HUES6 (cell line): ENCODE data around the gene FAM13A.

Experiments
- H3K27ac ChIP-seq: 2 replicates; pipeline ENCODE4 v1.7.0; 2013; ENCODE audit warnings: low read depth, mild to moderate bottlenecking, low read length, inconsistent platforms
- H3K27me3 ChIP-seq: 2 replicates; pipeline ENCODE4 v1.6.1; 2013; ENCODE audit warnings: low read length; ENCODE audit not compliant: control insufficient read depth, insufficient read depth
- H3K36me3 ChIP-seq: 2 replicates; pipeline ENCODE4 v1.6.1; 2013; ENCODE audit warnings: low read length; ENCODE audit not compliant: control insufficient read depth, insufficient read depth
- H3K4me1 ChIP-seq: 2 replicates; pipeline ENCODE4 v1.6.1; 2013; ENCODE audit warnings: low read length; ENCODE audit not compliant: control insufficient read depth, insufficient read depth
- H3K4me3 ChIP-seq: 2 replicates; pipeline ENCODE4 v1.5.1; 2013; ENCODE audit warnings: low read depth, low read length
- H3K9ac ChIP-seq: one replicate; pipeline ENCODE4 v1.6.1; 2013; ENCODE audit warnings: mild to moderate bottlenecking, low read length
- H3K9me3 ChIP-seq: 2 replicates; pipeline ENCODE4 v1.6.1; 2013; ENCODE audit warnings: low read depth, low read length; ENCODE audit not compliant: control insufficient read depth, insufficient read depth

Gene FAM13A

DNA sequence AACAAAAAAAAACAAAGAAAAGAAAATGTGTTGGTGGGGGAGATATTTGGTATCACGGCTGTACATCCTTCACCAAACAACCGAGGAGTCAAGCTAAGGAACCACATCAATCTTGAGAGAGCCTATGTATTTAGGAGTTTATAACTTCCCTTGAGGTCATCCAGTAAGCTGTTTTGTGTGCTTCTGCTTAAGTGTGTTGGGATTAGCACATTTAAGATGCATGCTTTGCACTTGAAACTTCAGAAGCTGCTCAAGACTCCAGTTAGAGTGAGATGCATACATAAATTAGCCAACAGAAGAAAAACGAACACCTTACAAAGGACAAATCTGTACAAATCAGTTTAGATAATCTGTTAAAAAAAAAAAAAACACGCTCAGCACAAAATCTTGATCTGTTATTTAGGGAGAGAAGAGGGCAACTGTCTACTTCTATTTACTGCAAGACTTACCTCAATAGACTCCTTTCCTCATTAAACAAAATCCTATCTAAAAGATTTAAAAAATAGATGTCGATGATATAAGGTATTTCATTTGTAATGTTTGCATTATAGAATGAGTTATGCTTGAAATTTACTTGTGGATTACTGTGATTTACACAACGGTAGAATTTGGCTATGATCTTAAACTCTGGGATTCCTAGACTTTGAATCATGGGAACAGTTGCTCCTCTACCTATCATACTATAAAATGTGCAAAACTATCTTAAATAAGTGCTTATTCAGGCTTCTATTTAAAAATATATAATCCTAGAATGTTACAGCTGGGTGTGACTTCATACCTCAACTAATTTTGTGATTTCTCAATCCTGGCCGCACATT is 305.5 kb downstream of the FAM13A start:
- Histone ChIP-seq H3K27me3 (no peaks in the 10 kb centered on the region), H3K27ac (no peak overlapping the region), H3K9ac (no peak overlapping the region), H3K36me3 (peaks cover 34% of the 10 kb centered on the region), H3K9me3 (no peaks in the 10 kb centered on the region), H3K4me3 (no peak overlapping the region), H3K4me1 (no peaks in the 10 kb centered on the region)

DNA sequence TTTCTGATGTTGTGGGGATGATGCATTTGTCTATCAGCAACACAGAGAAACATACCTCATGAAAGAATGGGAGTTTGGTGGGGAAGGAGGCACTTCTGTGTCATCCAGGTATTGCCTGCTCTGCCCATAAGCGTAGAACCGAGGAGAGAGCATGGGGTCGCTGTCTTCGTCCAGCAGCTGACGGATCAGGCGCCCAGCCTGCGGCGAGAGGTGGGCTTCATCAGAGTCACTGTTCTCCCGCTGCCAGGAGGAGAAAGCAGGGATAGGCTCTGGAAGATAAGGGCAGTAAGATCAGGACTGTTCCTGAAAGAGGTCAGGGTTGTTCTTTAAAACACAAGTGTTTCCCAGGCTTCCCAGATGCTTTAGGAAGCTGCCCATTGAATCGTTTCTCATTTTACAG is 306.6 kb downstream of the FAM13A start:
- Histone ChIP-seq H3K27ac (no peak overlapping the region), H3K4me1 (0 out of 2 replicates have a peak, but pooled peaks cover 4% of the 10 kb centered on the region), H3K36me3 (peaks cover 35% of the 10 kb centered on the region), H3K9ac (no peak overlapping the region), H3K4me3 (no peak overlapping the region), H3K9me3 (no peaks in the 10 kb centered on the region), H3K27me3 (no peaks in the 10 kb centered on the region)

DNA sequence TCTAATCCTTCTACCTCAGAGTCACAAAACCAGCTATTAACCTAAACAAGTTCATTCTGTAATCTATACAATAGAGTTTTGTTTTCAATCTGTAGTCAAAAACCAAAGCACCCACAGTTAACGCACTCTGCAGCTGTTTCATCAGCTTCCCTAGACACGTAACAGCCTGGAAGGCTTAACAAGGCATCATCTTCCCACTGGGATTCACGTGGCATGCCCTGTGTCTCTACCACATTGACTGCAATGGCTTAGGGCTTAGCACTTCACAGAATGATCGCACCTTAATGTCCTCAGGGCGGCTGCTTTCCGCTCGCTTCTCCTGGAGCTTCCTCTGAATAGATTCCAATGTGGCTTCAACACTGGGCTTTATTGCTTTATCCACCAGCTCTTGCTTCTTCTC is 309.6 kb downstream of the FAM13A start:
- no peaks in the 10 kb centered on the region for H3K9me3 ChIP-seq
- H3K27ac ChIP-seq: no peak overlapping the region
- H3K9ac ChIP-seq: no peak overlapping the region
- H3K36me3 ChIP-seq: peaks cover 37% of the 10 kb centered on the region
- 0 out of 2 replicates have a peak, but pooled peaks cover 4% of the 10 kb centered on the region for H3K4me1 ChIP-seq
- H3K27me3 ChIP-seq: no peaks in the 10 kb centered on the region
- no peak overlapping the region for H3K4me3 ChIP-seq

DNA sequence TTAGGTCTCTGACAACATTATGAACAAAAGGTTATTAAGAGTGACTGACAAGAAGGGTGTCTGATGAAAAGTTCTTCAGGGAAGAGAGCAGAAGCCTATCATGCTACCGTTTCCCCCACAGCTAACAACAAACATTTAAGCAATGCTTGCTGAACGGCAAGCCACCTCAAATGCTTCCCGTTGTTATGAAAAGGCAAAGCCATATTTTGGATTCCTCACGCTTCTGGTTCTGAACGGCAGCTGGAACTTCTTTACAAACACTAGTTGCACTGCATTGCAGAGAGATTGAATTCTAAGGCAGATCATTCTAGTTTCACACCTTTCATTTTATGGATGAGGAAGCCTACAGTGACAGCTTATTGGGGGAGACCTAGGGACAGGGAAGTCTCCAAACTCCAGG is 310.8 kb downstream of the FAM13A start:
- Histone ChIP-seq H3K4me3 (no peak overlapping the region), H3K4me1 (0 out of 2 replicates have a peak, but pooled peaks cover 4% of the 10 kb centered on the region), H3K9me3 (no peaks in the 10 kb centered on the region), H3K27ac (no peak overlapping the region), H3K9ac (no peak overlapping the region), H3K36me3 (peaks cover 35% of the 10 kb centered on the region), H3K27me3 (no peaks in the 10 kb centered on the region)

GRCh38 chr4:88745581-88746163 is 311.3 kb downstream of the FAM13A start:
- H3K9ac ChIP-seq: no peak overlapping the region
- no peaks in the 10 kb centered on the region for H3K27me3 ChIP-seq
- H3K36me3 ChIP-seq: peaks cover 34% of the 10 kb centered on the region
- no peak overlapping the region for H3K27ac ChIP-seq
- no peak overlapping the region for H3K4me3 ChIP-seq
- 0 out of 2 replicates have a peak, but pooled peaks cover 4% of the 10 kb centered on the region for H3K4me1 ChIP-seq
- H3K9me3 ChIP-seq: no peaks in the 10 kb centered on the region

DNA sequence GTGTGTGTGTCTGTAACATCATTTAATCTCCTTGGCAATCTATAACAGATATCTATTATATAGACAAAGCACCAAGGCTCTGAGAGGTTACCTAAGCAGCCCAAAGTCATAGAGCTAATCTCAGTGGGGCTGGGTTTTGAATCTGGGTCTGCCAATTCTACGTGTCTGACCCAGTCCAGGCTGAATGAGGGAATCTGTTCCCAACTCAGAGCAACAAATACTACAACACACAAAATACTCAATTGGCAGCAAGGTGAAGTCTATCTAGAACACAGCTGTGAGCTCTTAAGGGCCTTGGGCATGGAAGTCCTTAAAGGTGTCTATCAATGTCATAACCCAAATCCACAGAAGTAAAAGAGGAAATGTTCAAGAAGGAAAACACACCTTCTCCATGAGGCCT is 311.8 kb downstream of the FAM13A start:
- Histone ChIP-seq H3K4me3 (no peak overlapping the region), H3K9me3 (no peaks in the 10 kb centered on the region), H3K9ac (no peak overlapping the region), H3K27ac (no peak overlapping the region), H3K4me1 (0 out of 2 replicates have a peak, but pooled peaks cover 4% of the 10 kb centered on the region), H3K36me3 (peaks cover 31% of the 10 kb centered on the region), H3K27me3 (no peaks in the 10 kb centered on the region)

DNA sequence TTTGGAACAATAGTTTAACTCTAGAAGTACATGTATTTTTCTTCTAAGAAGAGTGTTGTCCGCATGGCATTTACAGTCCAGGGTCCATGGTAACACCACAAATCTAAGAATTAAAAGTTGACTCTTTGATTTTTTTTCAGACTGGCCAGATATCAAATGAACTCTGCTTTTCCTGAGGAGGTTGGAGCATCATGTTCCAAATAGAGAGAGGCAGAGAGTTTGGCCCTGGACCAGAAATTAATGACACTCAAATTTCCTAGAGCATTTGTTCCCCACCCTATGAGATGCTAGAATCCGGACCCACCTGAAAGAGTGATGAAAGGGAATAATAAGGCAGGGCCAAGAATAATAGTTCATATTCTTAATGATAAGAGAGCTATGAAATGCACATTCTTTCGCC is 312.4 kb downstream of the FAM13A start:
- H3K9me3 ChIP-seq: no peaks in the 10 kb centered on the region
- H3K27ac ChIP-seq: no peak overlapping the region
- no peaks in the 10 kb centered on the region for H3K27me3 ChIP-seq
- 0 out of 2 replicates have a peak, but pooled peaks cover 4% of the 10 kb centered on the region for H3K4me1 ChIP-seq
- H3K4me3 ChIP-seq: no peak overlapping the region
- H3K36me3 ChIP-seq: peaks cover 25% of the 10 kb centered on the region
- H3K9ac ChIP-seq: no peak overlapping the region

DNA sequence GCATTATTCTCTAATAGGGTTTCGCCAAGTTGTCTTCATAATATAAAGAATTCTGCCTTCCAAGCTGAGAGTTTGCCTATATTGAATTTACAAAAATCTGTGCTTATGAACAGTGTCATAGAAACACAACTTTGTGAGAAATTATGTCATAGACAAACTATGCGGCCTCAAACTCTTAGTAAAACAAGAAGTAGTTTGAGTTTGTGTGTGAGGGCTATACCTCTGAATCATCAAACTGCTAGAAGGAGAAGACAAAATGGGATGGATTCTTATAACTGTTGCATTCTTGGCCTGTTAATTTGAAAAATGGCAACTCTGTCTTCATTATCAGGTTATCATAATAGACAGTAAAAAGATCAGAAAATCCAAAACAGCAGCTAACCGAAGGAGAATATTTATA is 313.3 kb downstream of the FAM13A start:
- H3K27ac ChIP-seq: no peak overlapping the region
- H3K36me3 ChIP-seq: peaks cover 16% of the 10 kb centered on the region

GRCh38 chr4:88742561-88742960 is 314.4 kb downstream of the FAM13A start:
- H3K27ac ChIP-seq: no peak overlapping the region
- H3K36me3 ChIP-seq: peaks cover 15% of the 10 kb centered on the region
- no peaks in the 10 kb centered on the region for H3K27me3 ChIP-seq
- peaks cover 9% of the 10 kb centered on the region; the same call in 1 of the 2 replicates for H3K4me1 ChIP-seq
- H3K4me3 ChIP-seq: no peak overlapping the region
- H3K9me3 ChIP-seq: no peaks in the 10 kb centered on the region
- H3K9ac ChIP-seq: no peak overlapping the region

More for the DNA sequence above, 313.3 kb downstream of the FAM13A start:
- Histone ChIP-seq H3K27me3 (no peaks in the 10 kb centered on the region), H3K9me3 (no peaks in the 10 kb centered on the region), H3K9ac (no peak overlapping the region), H3K4me1 (peaks cover 5% of the 10 kb centered on the region; the same call in 1 of the 2 replicates), H3K4me3 (no peak overlapping the region)

GRCh38 chr4:88738180-88738579 is 318.8 kb downstream of the FAM13A start:
- H3K27me3 ChIP-seq: no peaks in the 10 kb centered on the region
- peaks cover 5% of the 10 kb centered on the region; the same call in 1 of the 2 replicates for H3K4me1 ChIP-seq
- no peak overlapping the region for H3K9ac ChIP-seq
- H3K4me3 ChIP-seq: no peak overlapping the region
- H3K27ac ChIP-seq: no peak overlapping the region
- no peaks in the 10 kb centered on the region for H3K9me3 ChIP-seq
- H3K36me3 ChIP-seq: peaks cover 7% of the 10 kb centered on the region

DNA sequence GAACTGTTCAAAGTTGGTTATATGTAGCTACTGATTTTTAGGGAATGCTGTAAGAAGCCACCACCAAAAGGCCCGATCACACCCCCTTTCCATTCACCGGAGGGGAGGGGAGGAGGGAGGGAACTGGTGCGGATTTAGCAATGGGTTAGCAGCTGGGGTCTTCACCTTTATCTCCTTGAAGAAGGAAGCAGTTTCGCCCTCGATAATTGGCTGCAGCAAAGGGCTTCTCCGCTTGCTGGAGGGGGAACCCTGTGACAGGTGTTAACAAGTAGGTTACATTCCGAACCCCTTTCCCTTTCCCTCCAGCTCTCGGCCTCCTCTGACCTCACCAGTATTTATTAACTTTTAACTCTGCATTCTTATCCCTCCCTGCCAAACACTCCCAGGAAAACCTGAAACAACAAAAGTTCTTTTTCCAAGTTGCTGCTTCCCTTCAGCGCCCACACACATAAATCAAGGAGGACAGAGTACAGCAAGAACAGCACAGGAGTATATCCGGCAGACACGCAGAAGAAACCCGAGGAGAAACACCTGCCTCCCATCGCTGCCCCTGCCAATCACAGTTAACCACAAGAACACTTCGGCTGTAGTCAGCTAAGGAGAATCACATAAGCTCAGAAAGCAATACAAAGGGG is 319.6 kb downstream of the FAM13A start:
- H3K27me3 ChIP-seq: no peaks in the 10 kb centered on the region
- H3K36me3 ChIP-seq: peaks cover 7% of the 10 kb centered on the region
- H3K4me1 ChIP-seq: peaks cover 5% of the 10 kb centered on the region; the same call in 1 of the 2 replicates
- no peak overlapping the region for H3K4me3 ChIP-seq
- no peak overlapping the region for H3K27ac ChIP-seq
- H3K9ac ChIP-seq: no peak overlapping the region
- H3K9me3 ChIP-seq: no peaks in the 10 kb centered on the region
